Kidney epithelial cell (primary cell): Measurements from ENCODE around the gene FAM89A. TPM values are rescaled to one million over a fixed set of nuclear protein-coding genes. Genes with fewer than 3 reads are reported as not detected.
"Not testable (repeated sequence)": the region's sequence is repeated elsewhere in the genome, so short reads cannot be mapped to it uniquely, and the experiment has no call there.

ENCODE experiments used
- DNase-seq: peaks from one replicate; pipeline ENCODE4 v3.0.0-alpha.2; 2010; ENCODE audit warnings: low read depth
- H3K27me3 ChIP-seq: 2 replicates; pipeline ENCODE4 v1.6.0; 2011; ENCODE audit warnings: low read length; ENCODE audit not compliant: control insufficient read depth, insufficient read depth
- H3K36me3 ChIP-seq: 2 replicates; pipeline ENCODE4 v1.5.1; 2011; ENCODE audit warnings: low read length; ENCODE audit not compliant: control insufficient read depth, insufficient read depth
- H3K4me3 ChIP-seq: 2 replicates; pipeline ENCODE4 v1.5.1; 2011; ENCODE audit warnings: low read depth, mild to moderate bottlenecking, control low read depth, low read length
- total RNA-seq: library from RNA; depleted of rRNA; stranded (reverse); fragments of >200 nt; gene quantifications from 2 replicates; pipeline ENCODE4 v1.2.3, GENCODE V29; 2015
- TF ChIP-seq, protein P1 (sequence below): IDR thresholded peaks from 2 replicates; pipeline ENCODE4 v1.5.1; 2011; ENCODE audit warnings: mild to moderate bottlenecking, moderate library complexity, low read length, control low read depth, inconsistent platforms; ENCODE audit not compliant: insufficient read depth, poor library complexity, severe bottlenecking

FAM89A gene
- total RNA-seq, 1 donor from 2014 or later, result 7.1 TPM

GRCh38 chr1:230986976-230987375 is 53.1 kb downstream of the FAM89A start:
- no peaks in the 10 kb centered on the region for H3K27me3 ChIP-seq
- H3K36me3 ChIP-seq, result peaks cover 3% of the 10 kb centered on the region
- TF ChIP-seq, protein P1, sequence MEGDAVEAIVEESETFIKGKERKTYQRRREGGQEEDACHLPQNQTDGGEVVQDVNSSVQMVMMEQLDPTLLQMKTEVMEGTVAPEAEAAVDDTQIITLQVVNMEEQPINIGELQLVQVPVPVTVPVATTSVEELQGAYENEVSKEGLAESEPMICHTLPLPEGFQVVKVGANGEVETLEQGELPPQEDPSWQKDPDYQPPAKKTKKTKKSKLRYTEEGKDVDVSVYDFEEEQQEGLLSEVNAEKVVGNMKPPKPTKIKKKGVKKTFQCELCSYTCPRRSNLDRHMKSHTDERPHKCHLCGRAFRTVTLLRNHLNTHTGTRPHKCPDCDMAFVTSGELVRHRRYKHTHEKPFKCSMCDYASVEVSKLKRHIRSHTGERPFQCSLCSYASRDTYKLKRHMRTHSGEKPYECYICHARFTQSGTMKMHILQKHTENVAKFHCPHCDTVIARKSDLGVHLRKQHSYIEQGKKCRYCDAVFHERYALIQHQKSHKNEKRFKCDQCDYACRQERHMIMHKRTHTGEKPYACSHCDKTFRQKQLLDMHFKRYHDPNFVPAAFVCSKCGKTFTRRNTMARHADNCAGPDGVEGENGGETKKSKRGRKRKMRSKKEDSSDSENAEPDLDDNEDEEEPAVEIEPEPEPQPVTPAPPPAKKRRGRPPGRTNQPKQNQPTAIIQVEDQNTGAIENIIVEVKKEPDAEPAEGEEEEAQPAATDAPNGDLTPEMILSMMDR, result no peak
- no peak overlapping the region for H3K4me3 ChIP-seq
- no peak for DNase-seq

GRCh38 chr1:230985711-230986110 is 54.3 kb downstream of the FAM89A start:
- TF ChIP-seq, protein P1, result no peak
- Histone ChIP-seq H3K36me3 (no peaks in the 10 kb centered on the region), H3K27me3 (no peaks in the 10 kb centered on the region), H3K4me3 (no peak overlapping the region)
- DNase-seq, result no peak

DNA sequence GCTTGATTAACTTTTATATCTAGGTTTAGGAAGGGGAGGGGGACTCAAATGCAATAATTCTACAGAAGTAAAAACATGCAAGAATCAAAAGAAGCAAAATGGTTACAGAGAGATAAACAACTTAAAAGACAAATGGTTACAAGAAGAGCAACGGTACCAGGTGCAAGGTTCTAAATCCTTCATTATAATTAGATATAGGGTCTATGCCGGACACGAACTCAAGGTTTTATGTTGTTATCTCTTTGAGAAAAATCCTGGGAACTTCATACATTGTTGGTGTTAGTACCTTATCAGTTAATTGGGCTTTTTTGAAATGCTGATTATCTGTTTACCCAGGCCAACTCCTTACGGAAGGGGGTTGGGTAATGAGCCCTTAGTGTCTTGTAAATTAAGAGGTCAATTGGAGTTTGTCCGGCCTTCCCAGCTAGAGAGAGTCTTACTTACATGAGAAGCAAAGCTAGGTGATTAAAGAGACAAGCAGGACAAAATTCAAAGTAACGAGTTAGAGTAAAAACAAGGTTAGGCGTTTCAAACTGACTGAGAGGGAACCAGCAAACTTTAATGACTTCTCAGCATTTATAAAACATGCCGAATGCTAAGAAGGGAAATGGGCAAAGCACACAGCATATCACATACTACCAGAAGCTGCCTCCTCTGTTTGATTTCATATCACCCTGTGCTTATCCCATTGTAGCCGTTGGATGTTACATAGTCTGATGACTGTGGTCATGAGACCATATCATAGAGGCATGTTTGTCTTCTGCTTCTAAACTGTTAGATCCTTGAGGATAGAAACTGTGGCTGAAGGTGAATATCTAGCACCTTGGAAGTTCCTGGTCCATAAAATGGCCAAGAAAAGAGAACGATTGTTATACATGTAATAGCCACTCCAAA is 55.2 kb downstream of the FAM89A start:
- H3K4me3 ChIP-seq, DNase-seq, H3K36me3 ChIP-seq, H3K27me3 ChIP-seq: not testable (repeated sequence)

- TF ChIP-seq, protein P1, result no peak
- no peaks in the 10 kb centered on the region for H3K36me3 ChIP-seq
- no peaks in the 10 kb centered on the region for H3K27me3 ChIP-seq
- H3K4me3 ChIP-seq, result no peak overlapping the region
- DNase-seq, result no peak
These were observed 56.2 kb downstream of the FAM89A start for GRCh38 chr1:230983811-230984210.

DNA sequence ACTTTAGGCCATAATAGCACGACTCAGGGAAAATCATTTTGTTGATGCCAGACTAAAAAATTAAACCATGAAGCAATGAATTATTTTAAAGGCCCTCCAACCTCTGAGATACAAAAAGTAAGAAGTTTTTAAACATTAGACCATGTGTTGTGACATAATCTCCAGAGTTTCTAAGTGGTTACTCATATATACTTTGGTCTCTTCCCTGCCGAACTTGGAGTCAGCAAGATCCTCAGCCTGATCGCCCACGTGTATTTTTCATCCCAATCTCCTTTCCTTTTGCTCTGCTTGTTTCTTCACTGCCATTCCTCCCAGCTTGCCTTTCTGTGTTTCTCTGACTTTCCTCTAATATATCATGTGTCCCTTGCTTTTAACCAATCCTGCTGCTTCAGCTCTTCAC is 57.4 kb downstream of the FAM89A start:
- TF ChIP-seq, protein P1, result no peak
- no peaks in the 10 kb centered on the region for H3K36me3 ChIP-seq
- no peak overlapping the region for H3K4me3 ChIP-seq
- no peak for DNase-seq
- no peaks in the 10 kb centered on the region for H3K27me3 ChIP-seq

- Histone ChIP-seq H3K36me3 (no peaks in the 10 kb centered on the region), H3K27me3 (no peaks in the 10 kb centered on the region), H3K4me3 (peak overlapping the region; percentile 59)
- TF ChIP-seq, protein P1, result no peak
- no peak for DNase-seq
These were observed 60.1 kb downstream of the FAM89A start for GRCh38 chr1:230979952-230980351.
